Lower lobe of right lung (tissue), 2 donors: ENCODE results near the gene KCNAB3. TPM values are rescaled to one million over a fixed set of nuclear protein-coding genes. Genes with fewer than 3 reads are reported as not detected.

Experiments
- ATAC-seq, 2 donors: fragments of 200-7000 bp; cut with Tn5 transposase; one replicate each; pipeline ENCODE4 v1.9.1; 2020 to 2022; ENCODE audit warnings: mild to moderate bottlenecking in 2 of 2, moderate library complexity in 2 of 2
- DNase-seq: peaks from one replicate; pipeline ENCODE4 v3.0.0-alpha.2; 2020
- H3K27ac ChIP-seq: fragments of 200-600 bp; one replicate; pipeline ENCODE4 v1.8.0; 2022
- H3K27me3 ChIP-seq: fragments of 200-600 bp; one replicate; pipeline ENCODE4 v1.8.0; 2022; ENCODE audit warnings: low read depth
- H3K36me3 ChIP-seq: fragments of 200-600 bp; one replicate; pipeline ENCODE4 v1.8.0; 2022; ENCODE audit warnings: mild to moderate bottlenecking
- H3K4me1 ChIP-seq: fragments of 200-600 bp; one replicate; pipeline ENCODE4 v1.8.0; 2022
- H3K4me3 ChIP-seq: fragments of 200-600 bp; one replicate; pipeline ENCODE4 v1.8.0; 2022; ENCODE audit warnings: mild to moderate bottlenecking
- H3K9me3 ChIP-seq: fragments of 200-600 bp; one replicate; pipeline ENCODE4 v1.8.0; 2022
- CTCF ChIP-seq: fragments of 200-600 bp; IDR thresholded peaks from one replicate; pipeline ENCODE4 v1.8.0; 2022; ENCODE audit warnings: antibody characterized with exemption, mild to moderate bottlenecking
- intact Hi-C: fragments of 100-400 bp; cut with DNase I; formaldehyde crosslinking; loops from one replicate; pipeline ENCODE4 v1.11.0; 2022
- total RNA-seq: library from RNA; stranded (reverse); fragmentation: NEBNext Ultra II Directional; extraction: Animal tissue kit (Norgen Biotek cat#: 25700); gene quantifications from one replicate; pipeline ENCODE4 v1.2.1, GENCODE V29; 2021
- donor health status: DM: no; HTN: yes; CAD: no; lungs with severe emphysema.

Gene KCNAB3
- total RNA-seq, 1 donor from 2014 or later: 5.2 TPM

- Histone ChIP-seq H3K27ac (no peak overlapping the region), H3K4me1 (no peaks in the 10 kb centered on the region), H3K4me3 (no peak overlapping the region), H3K27me3 (no peaks in the 10 kb centered on the region), H3K9me3 (no peaks in the 10 kb centered on the region), H3K36me3 (peaks cover 96% of the 10 kb centered on the region)
- no peak for ATAC-seq
- no peak for DNase-seq
- intact Hi-C loops: no loop called here
- TF ChIP-seq CTCF: no peak
Observed at GRCh38 chr17:7897090-7897489, 32.6 kb downstream of the KCNAB3 start.

- no peak overlapping the region for H3K27ac ChIP-seq
- DNase-seq (no peak), ATAC-seq (no peak)
- intact Hi-C loops: no loop called here
- H3K36me3 ChIP-seq: peaks cover 95% of the 10 kb centered on the region
- H3K27me3 ChIP-seq: no peaks in the 10 kb centered on the region
- no peaks in the 10 kb centered on the region for H3K9me3 ChIP-seq
- TF ChIP-seq CTCF: no peak
- no peak overlapping the region for H3K4me3 ChIP-seq
- H3K4me1 ChIP-seq: peaks cover 5% of the 10 kb centered on the region
Observed at GRCh38 chr17:7894866-7895265, 34.8 kb downstream of the KCNAB3 start.

GRCh38 chr17:7894226-7894625 lies 35.4 kb downstream of the KCNAB3 start:
- no peak overlapping the region for H3K27ac ChIP-seq
- no peaks in the 10 kb centered on the region for H3K27me3 ChIP-seq
- no peak overlapping the region for H3K4me3 ChIP-seq
- DNase-seq: no peak
- H3K9me3 ChIP-seq: no peaks in the 10 kb centered on the region
- H3K36me3 ChIP-seq: peaks cover 88% of the 10 kb centered on the region
- no peak for TF ChIP-seq CTCF
- intact Hi-C loops: no loop called here
- peaks cover 11% of the 10 kb centered on the region for H3K4me1 ChIP-seq
- ATAC-seq: no peak

GRCh38 chr17:7893187-7893880 lies 36.3 kb downstream of the KCNAB3 start:
- Histone ChIP-seq H3K9me3 (no peaks in the 10 kb centered on the region), H3K27ac (no peak overlapping the region), H3K36me3 (peaks cover 79% of the 10 kb centered on the region), H3K4me1 (peaks cover 20% of the 10 kb centered on the region), H3K4me3 (no peak overlapping the region), H3K27me3 (no peaks in the 10 kb centered on the region)
- DNase-seq (no peak), ATAC-seq (no peak)
- intact Hi-C loops: no loop called here
- TF ChIP-seq CTCF: no peak

GRCh38 chr17:7889166-7889955 lies 40.3 kb downstream of the KCNAB3 start:
- Histone ChIP-seq H3K27me3 (no peaks in the 10 kb centered on the region), H3K36me3 (peaks cover 43% of the 10 kb centered on the region), H3K27ac (peak overlapping the region; percentile 92), H3K4me3 (peak overlapping the region; percentile 15), H3K9me3 (no peaks in the 10 kb centered on the region), H3K4me1 (peaks cover 46% of the 10 kb centered on the region)
- TF ChIP-seq CTCF: peak; percentile 53
- DNase-seq (peak; percentile 97), ATAC-seq (peak; percentile 82 to 83)
- intact Hi-C loops: no loop called here
